SKM-1 (cell line): Measurements from ENCODE around the gene SENP1.
A peak's percentile ranks its signal among the peaks of the same experiment; 100 is the strongest.
"Not testable (repeated sequence)": the region's sequence is repeated elsewhere in the genome, so short reads cannot be mapped to it uniquely, and the experiment has no call there.

Experiments
- DNase-seq: peaks from one replicate; lab custom pipeline; 2025; ENCODE audit not compliant: unreplicated experiment; lab: John Stamatoyannopoulos, UW

Gene SENP1

DNA sequence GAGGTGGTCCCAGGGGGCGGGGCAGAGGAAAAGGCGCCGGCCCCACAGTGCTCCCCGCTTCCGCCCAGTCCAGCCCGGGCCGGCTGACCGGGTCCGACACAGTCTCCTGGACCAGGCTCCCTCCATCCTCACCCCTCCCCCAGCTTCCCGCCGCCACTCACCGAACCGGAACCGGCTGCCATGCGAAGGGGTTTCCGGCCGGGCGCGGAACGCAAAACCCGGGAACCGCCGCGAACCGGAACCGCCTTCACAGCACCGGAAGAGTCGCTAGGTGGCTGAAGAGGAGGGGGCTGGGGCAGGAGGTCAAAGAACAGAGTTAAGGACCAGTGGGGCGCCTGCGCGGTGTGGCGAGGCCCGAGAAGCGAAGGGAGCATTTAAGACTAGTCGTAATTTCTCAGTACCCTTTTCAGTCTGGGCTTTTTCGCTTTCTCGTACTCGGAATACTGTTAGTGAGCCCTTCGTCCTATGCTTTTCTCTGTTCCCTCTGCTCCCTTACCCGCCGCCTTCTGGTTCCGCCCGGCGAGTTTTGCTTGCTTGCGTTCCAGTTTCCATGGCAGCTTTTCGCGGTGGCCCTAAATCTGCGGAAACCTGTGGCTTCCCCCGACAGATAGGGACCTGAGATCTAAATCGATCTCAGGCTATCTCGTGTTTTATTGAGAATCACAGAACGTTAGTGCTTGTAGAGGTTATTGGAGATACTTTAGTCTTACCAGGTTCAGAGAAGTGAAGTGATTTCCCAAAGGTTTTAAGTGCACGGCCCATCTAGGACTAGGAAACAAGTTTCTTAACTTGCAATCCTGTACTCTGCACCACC, at the start of gene SENP1:
Gene SENP1, minus strand, starts transcription at position 213 of the 814 bp plus-strand sequence. CDS start 4,607 bp downstream, outside the sequence.
- peak; percentile 46 for DNase-seq

GRCh38 chr12:48151103-48151771, 45.4 kb upstream of the SENP1 start:
- DNase-seq: no peak

GRCh38 chr12:48145981-48146380, 40.1 kb upstream of the SENP1 start:
- no peak for DNase-seq

GRCh38 chr12:48143898-48144297, 38.0 kb upstream of the SENP1 start:
- no peak for DNase-seq

- no peak for DNase-seq
Measured at GRCh38 chr12:48142818-48143674, 37.2 kb upstream of the SENP1 start.

DNA sequence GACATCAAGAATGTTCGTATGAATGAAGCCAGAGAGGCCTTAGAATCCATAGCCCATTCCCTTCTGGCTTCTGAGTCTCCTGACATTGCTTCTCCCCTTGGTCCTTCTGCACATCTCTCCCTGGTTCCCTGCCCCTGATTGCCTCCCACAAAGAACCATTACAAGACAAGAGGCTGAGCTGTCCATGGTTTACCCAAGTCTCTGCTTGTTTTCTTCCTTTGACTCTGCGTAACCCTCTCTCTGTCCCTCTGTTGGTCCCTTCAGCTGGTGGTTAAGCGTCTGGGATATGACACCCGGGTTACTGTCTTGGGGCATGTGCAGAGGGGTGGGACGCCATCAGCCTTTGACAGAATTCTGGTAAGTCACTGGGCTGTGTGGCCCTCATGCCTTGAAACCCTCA, 29.1 kb upstream of the SENP1 start:
- no peak for DNase-seq

DNA sequence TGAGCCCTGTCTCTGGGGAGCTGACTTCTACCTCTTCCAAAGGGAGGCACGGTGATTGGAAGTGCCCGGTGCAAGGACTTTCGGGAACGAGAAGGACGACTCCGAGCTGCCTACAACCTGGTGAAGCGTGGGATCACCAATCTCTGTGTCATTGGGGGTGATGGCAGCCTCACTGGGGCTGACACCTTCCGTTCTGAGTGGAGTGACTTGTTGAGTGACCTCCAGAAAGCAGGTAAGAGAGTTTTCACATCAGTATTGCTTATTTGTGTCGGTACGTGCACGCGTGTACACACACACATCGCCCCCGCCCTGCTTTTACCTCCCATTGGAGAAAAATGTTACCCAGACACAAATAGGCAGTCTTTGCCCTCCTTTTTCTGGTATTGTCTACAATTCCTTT, 26.9 kb upstream of the SENP1 start:
- DNase-seq: no peak

- DNase-seq: no peak
Measured at GRCh38 chr12:48131517-48131916, 25.6 kb upstream of the SENP1 start.

GRCh38 chr12:48129376-48129775, 23.5 kb upstream of the SENP1 start:
- no peak for DNase-seq

DNA sequence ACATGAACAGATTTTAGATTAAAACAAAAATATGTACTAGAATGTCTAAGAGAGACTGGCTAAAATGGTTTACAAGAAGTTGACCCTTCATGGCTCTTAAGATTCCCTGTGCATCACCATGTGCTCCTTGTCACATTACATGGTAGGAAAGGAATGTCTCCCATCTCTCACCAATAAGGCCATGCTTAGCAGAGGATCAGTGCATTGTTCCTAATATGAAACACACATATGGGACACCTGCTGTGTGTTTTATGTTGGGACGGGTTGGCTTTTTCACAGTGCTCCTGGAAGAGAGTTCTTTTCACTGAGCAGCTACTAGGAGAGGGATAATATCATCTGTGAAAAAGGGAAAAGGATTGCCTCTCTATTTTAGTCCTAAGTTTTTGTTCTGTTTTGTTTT, 22.9 kb upstream of the SENP1 start:
- no peak for DNase-seq

- no peak for DNase-seq
Measured at GRCh38 chr12:48126953-48127630, 21.2 kb upstream of the SENP1 start.

DNA sequence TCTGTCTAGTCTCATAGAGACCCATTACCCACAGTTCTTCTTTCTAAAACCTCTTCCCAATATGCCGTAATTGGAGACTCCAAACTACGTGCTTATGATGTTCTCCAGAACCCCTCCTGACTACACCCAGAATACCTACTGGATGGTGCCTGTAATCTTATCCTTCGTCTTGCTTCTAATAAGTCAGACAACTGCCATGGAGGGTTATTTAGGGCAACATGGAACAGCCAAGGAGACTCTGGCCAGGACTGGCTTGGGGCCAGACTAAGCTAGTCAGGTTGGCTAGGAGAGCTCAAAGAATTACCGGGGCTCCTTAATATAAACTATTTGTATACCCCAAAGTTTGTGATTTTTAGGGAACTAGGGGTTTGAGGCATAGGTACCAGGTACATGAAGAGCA, 20.1 kb upstream of the SENP1 start:
- DNase-seq: no peak

- DNase-seq: not testable (repeated sequence)
Measured at GRCh38 chr12:48125542-48125941, 19.7 kb upstream of the SENP1 start.

DNA sequence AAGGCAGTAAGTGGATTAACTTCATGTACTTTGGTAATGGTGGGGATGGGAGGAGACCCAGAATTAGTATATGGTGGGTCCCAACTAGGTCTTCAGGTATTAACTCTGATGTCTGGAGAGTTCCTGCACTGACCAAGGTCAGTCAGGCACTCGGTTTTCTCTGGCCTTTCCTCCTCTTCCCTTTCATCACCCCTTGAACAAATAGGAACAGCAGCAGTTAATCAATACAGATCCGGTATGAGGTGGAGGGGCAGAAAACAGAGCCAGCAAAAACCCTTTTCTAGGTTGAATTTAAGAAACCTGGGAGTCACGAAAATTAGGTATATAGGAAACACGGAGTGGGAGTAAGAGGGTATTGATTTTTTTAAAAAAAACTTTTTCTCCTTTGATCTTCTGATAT, 17.3 kb upstream of the SENP1 start:
- no peak for DNase-seq

DNA sequence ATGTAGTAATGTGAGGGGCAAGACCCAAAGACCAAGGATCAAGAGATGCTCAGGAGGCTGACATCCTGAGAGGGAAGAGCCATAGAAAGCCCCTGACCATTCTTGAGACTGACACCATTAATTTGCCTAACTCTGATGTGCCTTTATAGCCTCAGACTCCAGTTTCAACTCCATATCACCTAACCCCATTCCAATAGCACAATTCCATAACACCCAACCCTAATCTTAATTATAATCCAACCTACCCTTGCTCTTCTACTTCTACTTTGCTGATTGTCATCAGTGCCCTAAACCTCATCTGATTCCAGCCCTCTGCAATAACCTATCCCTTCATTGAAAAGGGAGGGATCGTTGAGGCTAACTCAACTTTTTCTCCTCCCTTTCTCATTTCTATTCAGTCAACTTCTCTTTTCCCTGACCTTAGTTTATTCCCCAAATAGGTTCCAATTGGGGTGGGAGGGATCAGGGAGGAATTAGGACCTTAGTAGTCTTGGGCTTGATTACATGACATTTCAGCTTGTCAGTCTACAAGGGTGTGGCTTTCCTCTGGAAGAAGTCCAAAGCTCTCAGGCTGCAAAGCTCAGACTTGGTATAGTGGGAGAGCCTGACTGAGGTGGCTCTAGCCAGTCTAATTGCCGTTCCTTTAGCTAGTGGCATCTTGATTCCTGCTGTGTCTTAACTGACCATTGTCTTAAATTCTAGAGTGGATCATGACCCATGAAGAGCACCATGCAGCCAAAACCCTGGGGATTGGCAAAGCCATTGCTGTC, 16.4 kb upstream of the SENP1 start:
- DNase-seq: no peak

- no peak for DNase-seq
Measured at GRCh38 chr12:48121522-48121921, 15.6 kb upstream of the SENP1 start.

GRCh38 chr12:48119834-48120195, 13.9 kb upstream of the SENP1 start:
- no peak for DNase-seq

DNA sequence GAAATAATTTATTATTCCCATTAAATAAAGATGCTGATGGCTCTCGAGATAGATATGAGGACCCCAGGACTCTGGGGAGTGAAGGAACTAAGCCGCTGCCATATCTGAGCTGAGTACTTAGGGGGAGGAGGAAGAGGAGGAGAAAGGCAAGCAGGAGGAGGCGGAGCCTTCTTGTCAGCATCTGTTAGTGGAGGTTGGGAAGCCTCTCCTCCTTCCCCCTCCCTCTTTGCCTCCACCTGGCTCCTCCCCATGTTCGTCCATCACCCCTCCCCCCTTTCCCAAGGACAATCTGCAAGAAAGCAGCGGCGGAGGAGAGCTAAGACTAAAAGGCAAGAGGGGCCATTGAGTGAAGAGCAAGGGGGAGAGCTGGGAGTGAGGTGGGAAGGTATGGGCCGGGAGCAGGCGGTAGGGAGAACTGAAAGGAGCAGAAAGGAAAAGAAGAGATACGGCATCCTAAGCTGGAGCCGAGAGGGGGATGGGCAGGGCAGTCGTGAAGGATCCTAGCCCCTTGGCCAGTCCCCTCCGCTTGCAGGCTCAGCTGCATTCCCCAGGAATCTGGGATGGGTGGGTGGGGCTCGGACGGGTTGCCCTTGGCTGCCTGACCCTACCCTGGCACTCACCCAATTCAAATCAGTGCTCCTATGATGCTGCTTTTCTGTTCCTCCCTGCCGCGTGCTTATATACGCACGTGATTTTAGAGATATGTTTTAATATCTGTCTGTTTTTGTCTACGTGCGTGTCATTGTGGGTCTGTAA, 13.4 kb upstream of the SENP1 start, which contains the start of gene PFKM:
Gene PFKM, plus strand, starts transcription at position 287 of the 756 bp plus-strand sequence. CDS start 3,411 bp downstream, outside the sequence.
- peak; percentile 64 for DNase-seq

- no peak for DNase-seq
Measured at GRCh38 chr12:48118284-48118871, 12.5 kb upstream of the SENP1 start.
